DMS 273 (cell line): ENCODE results near the gene CPA3.

Experiments used
- DNase-seq: peaks from one replicate; lab custom pipeline; 2025; ENCODE audit not compliant: unreplicated experiment; lab: John Stamatoyannopoulos, UW

The CPA3 gene

DNA sequence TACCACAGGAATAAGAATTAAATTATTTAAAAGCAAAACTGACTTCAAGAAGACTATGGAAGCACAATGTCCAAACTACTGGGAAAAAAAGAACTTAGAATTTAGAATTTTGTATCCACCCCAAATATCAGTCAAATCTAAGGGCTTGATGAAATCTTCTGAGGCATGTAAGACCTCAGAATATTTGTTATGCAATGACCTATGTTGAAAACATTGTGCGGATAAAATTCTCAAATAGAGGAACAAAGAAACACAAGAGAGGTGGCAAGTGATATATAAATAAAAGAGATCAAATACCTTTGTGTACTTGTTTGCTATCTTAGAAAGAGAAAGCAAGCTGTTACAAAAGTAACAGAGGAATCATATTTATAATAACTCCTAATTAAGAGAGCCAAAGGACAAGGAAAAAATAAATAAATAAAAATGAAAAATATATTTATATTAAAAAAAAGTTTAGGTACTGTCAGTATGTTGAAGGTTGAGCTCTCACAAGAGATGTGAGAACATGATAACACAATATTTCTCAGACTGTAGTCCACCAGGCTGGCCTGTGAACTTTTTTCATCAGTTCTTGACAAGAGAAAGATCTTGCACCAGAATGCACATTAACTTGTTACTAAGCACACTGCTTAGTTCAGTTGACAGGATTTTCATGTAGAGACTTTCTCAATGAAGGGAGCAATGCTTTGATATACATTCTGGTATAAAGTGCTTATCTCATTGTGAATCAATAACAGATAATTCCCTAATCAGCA is 50.0 kb downstream of the CPA3 start:
- DNase-seq = no peak

- DNase-seq = no peak
These were observed 51.0 kb downstream of the CPA3 start for GRCh38 chr3:148916132-148916531.

GRCh38 chr3:148922467-148922866 is 57.4 kb downstream of the CPA3 start:
- DNase-seq = no peak

- no peak for DNase-seq
These were observed 58.5 kb downstream of the CPA3 start for GRCh38 chr3:148923592-148923991.

GRCh38 chr3:148924562-148924961 is 59.5 kb downstream of the CPA3 start:
- DNase-seq = no peak

DNA sequence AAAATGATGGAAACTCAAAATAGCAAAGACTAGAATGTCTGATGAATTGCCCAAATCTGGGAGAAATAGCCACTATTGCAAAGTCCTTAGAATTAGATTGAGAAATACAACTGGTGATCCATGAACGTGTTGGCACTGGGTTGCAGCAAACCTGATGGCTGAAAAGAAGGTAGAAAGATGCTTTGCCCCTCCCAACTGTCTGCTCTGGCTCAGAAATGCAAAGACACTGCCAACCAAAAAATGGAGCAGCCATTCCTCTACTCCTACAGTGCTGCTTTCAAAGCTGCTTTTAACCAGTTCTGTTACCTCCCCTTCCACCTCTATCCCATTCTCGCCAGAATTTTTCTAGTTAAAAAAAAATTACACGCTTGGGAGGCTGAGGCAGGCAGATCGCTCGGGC is 60.7 kb downstream of the CPA3 start:
- no peak for DNase-seq

- peak; percentile 56 for DNase-seq
These were observed 65.7 kb downstream of the CPA3 start for GRCh38 chr3:148930752-148931151.

DNA sequence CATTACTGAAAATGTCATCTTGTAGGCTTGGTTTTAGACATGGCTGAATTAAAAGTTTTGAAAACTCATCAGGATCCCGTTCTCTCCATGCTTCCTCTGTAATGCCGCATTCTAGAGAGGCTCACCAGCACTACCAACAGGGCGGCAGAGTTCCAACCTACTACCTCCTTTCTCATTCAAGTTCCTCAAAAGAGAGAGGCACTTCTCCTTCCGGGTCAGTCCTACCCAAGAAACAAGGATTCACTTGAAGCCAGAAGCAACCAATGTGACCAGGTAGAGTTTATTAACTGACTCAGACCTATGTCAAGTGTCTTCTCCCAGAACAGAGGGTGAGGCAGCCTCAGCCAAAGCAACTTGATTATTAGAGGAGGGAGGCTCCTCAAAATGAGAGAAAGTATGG is 66.5 kb downstream of the CPA3 start:
- DNase-seq = no peak

DNA sequence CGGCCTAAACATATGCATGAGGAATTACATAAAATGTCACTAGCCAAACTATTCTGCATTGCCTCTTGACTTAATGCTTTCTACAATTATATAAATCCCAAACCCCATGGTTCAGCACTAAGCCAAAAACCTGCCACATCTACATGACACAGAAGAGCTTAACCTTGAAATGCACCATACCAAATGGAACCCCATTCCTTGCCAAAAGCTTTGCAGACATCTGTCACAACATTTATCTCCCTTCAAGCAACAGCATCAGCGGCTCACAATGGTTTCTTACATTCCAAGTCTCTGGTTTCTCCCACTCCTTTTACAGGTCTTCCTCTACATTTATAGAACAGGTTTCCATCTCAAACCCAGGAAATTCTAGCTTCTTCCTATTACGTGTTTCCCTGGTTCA is 67.9 kb downstream of the CPA3 start:
- DNase-seq = peak; percentile 94

GRCh38 chr3:148937467-148938255 is 72.6 kb downstream of the CPA3 start:
- DNase-seq = peak; percentile 26

DNA sequence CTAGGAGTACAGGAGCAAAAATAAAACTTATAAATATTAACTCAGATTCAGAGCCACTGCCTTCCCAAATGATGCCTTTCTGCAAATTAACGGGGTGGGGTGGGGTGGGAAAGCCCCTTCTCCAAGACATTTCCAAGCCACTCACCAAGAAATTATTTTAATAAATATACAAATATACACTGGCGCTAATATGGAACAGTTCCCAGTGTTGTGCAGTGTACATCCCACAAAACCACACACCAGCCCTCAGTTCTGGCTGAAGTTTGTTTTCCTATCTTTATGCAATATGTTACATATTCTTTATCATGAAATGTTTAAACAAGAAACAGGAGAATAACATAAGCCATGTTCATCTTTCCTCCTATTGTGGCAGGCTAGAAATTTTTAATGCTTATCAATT is 73.2 kb downstream of the CPA3 start:
- no peak for DNase-seq

- no peak for DNase-seq
These were observed 73.8 kb downstream of the CPA3 start for GRCh38 chr3:148938936-148939335.

- no peak for DNase-seq
These were observed 75.9 kb downstream of the CPA3 start for GRCh38 chr3:148940983-148941382.

GRCh38 chr3:148943506-148944205 is 78.6 kb downstream of the CPA3 start:
- peak; percentile 95 for DNase-seq

- no peak for DNase-seq
These were observed 80.0 kb downstream of the CPA3 start for GRCh38 chr3:148945116-148945515.
